Neural crest cell (in vitro differentiated cells): Measurements from ENCODE around the gene PRICKLE2. TPM values are rescaled to one million over a fixed set of nuclear protein-coding genes. Genes with fewer than 3 reads are reported as not detected.

ENCODE experiments used
- DNase-seq: peaks from one replicate; pipeline ENCODE4 v3.0.0; 2021; ENCODE audit warnings: low read depth, mixed read lengths, low spot score
- H3K27ac Mint-ChIP-seq: one replicate; pipeline ENCODE4 v1.8.0; 2021; ENCODE audit warnings: mild to moderate bottlenecking, mixed read lengths; ENCODE audit not compliant: unreplicated experiment
- H3K27me3 Mint-ChIP-seq: 2 replicates; pipeline ENCODE4 v1.8.0; 2021; ENCODE audit warnings: low read depth, mild to moderate bottlenecking, mixed read lengths
- H3K36me3 Mint-ChIP-seq: 2 replicates; pipeline ENCODE4 v1.8.0; 2021; ENCODE audit warnings: low read depth, mild to moderate bottlenecking, mixed read lengths
- H3K4me1 Mint-ChIP-seq: 2 replicates; pipeline ENCODE4 v1.8.0; 2021; ENCODE audit warnings: mixed read lengths
- H3K4me3 Mint-ChIP-seq: one replicate; pipeline ENCODE4 v1.8.0; 2021; ENCODE audit warnings: mild to moderate bottlenecking, mixed read lengths
- H3K9me3 Mint-ChIP-seq: 2 replicates; pipeline ENCODE4 v1.8.0; 2021; ENCODE audit warnings: mixed read lengths
- CTCF ChIP-seq: fragments of 200-600 bp; sonication (generic); conservative IDR thresholded peaks from 2 replicates; pipeline ENCODE4 v1.5.0; 2021; ENCODE audit warnings: antibody characterized with exemption, mild to moderate bottlenecking
- total RNA-seq: library from RNA; stranded (reverse); gene quantifications from 2 replicates; pipeline ENCODE4 v1.2.1, GENCODE V29; 2021

The PRICKLE2 gene
- total RNA-seq, 1 donor from 2014 or later: 11.8 TPM

DNA sequence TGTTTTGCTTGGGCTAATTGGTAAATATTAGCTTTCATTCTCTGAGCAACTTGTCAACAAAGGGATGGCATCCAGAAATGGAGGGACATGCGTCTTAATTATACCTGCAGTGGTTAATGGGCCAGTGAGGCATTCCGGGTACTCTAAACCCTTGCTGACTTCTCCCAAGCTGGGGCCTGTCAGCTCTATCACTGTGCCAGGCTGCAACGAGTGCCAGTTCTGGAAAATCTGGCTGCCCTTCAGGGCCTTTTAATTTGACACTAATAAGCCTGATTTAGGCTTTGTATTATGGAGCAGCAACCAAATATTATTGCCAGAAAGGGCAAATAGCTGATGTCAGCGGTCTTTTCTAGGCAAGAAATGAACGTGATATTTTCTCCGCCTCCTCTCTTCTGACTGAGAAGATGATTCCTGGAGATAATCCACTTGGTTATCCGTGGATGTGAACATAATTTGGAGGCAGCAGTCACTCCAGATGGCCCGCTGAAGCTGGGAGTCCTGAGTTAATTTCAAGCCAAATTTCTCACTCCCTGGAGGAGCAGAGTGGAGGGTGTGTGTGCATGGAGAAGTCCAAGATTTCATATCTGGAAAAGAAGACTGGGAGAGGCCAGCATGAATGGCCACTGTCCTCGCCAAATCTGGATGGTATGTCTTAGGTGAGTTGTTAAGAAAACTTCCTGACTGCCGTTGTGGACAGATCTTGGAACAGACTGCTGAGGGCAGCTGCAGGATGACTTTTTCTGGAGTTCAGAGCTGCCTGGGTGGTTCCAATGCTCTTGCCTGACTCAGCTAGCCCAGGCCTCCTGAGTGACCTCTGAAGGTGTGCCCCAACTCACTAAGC lies 157.5 kb downstream of the PRICKLE2 start:
- H3K27me3 Mint-ChIP-seq: no peaks in the 10 kb centered on the region
- H3K4me3 Mint-ChIP-seq: no peak overlapping the region
- DNase-seq: no peak
- H3K27ac Mint-ChIP-seq: no peak overlapping the region
- H3K9me3 Mint-ChIP-seq: no peaks in the 10 kb centered on the region
- no peak for TF ChIP-seq CTCF
- peaks cover 3% of the 10 kb centered on the region for H3K36me3 Mint-ChIP-seq
- peaks cover 24% of the 10 kb centered on the region for H3K4me1 Mint-ChIP-seq

DNA sequence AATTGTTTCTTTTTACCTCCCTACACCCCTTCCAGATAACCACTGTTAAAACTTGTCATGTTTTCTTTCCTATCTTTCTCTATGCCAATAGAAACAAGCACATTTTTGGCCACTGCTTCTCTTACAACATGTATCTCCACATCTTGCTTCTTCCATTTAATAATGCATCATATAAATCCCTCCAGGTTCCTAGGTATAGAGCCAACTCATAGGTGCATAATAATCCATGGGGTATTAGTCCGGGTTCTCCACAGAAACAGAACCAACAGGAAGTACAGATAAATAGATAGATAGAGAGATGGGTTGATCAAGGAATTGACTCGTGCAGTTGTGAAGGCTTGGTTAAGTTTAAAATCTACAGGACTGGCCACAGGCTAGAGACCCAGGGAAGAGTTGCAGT lies 160.5 kb downstream of the PRICKLE2 start:
- Mint-ChIP-seq H3K4me1 (peaks cover 26% of the 10 kb centered on the region), H3K36me3 (peaks cover 3% of the 10 kb centered on the region), H3K9me3 (no peaks in the 10 kb centered on the region), H3K4me3 (no peak overlapping the region), H3K27ac (no peak overlapping the region), H3K27me3 (no peaks in the 10 kb centered on the region)
- no peak for DNase-seq
- no peak for TF ChIP-seq CTCF

- DNase-seq: no peak
- Mint-ChIP-seq H3K9me3 (no peaks in the 10 kb centered on the region), H3K27me3 (no peaks in the 10 kb centered on the region), H3K36me3 (peaks cover 3% of the 10 kb centered on the region), H3K27ac (no peak overlapping the region), H3K4me1 (peaks cover 30% of the 10 kb centered on the region), H3K4me3 (no peak overlapping the region)
- no peak for TF ChIP-seq CTCF
Measured at GRCh38 chr3:64063983-64064438, 161.3 kb downstream of the PRICKLE2 start.

GRCh38 chr3:64063207-64063982 lies 161.9 kb downstream of the PRICKLE2 start:
- H3K36me3 Mint-ChIP-seq: peaks cover 3% of the 10 kb centered on the region
- no peaks in the 10 kb centered on the region for H3K27me3 Mint-ChIP-seq
- H3K4me1 Mint-ChIP-seq: peaks cover 34% of the 10 kb centered on the region
- no peak overlapping the region for H3K27ac Mint-ChIP-seq
- DNase-seq: no peak
- no peaks in the 10 kb centered on the region for H3K9me3 Mint-ChIP-seq
- no peak overlapping the region for H3K4me3 Mint-ChIP-seq
- no peak for TF ChIP-seq CTCF

DNA sequence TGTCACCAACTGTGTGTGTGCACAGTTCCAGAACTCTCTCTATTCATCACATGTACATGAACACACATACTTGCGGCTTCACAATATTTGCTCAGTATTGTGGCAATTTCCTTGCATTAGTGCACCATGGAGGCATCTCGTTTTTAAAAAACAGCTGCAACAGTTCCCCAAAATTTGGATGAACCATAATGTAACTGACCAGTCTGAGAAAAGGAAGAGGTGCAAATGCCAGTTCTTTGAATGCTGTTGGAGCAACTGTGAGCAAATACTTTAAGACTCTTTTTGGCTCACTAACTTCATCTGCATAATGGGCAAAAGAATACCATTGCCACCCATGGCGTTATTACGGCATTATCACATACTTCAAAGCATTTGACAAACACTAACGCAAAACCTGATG lies 163.6 kb downstream of the PRICKLE2 start:
- no peaks in the 10 kb centered on the region for H3K9me3 Mint-ChIP-seq
- no peak for TF ChIP-seq CTCF
- H3K27ac Mint-ChIP-seq: no peak overlapping the region
- no peaks in the 10 kb centered on the region for H3K27me3 Mint-ChIP-seq
- H3K4me3 Mint-ChIP-seq: no peak overlapping the region
- H3K4me1 Mint-ChIP-seq: peaks cover 37% of the 10 kb centered on the region
- no peaks in the 10 kb centered on the region for H3K36me3 Mint-ChIP-seq
- no peak for DNase-seq
